SKM-1 (cell line): ENCODE measurements around the gene HIP1.
A peak's percentile ranks its signal among the peaks of the same experiment; 100 is the strongest.
"Not testable (repeated sequence)": the region's sequence is repeated elsewhere in the genome, so short reads cannot be mapped to it uniquely, and the experiment has no call there.

Experiments used
- DNase-seq: peaks from one replicate; lab custom pipeline; 2025; ENCODE audit not compliant: unreplicated experiment; lab: John Stamatoyannopoulos, UW

Gene HIP1

GRCh38 chr7:75738604-75738974 lies at the start of gene HIP1:
Gene HIP1, minus strand, starts transcription at chr7:75738941. Its CDS starts 21 bp downstream, at chr7:75738920.
- no peak for DNase-seq

DNA sequence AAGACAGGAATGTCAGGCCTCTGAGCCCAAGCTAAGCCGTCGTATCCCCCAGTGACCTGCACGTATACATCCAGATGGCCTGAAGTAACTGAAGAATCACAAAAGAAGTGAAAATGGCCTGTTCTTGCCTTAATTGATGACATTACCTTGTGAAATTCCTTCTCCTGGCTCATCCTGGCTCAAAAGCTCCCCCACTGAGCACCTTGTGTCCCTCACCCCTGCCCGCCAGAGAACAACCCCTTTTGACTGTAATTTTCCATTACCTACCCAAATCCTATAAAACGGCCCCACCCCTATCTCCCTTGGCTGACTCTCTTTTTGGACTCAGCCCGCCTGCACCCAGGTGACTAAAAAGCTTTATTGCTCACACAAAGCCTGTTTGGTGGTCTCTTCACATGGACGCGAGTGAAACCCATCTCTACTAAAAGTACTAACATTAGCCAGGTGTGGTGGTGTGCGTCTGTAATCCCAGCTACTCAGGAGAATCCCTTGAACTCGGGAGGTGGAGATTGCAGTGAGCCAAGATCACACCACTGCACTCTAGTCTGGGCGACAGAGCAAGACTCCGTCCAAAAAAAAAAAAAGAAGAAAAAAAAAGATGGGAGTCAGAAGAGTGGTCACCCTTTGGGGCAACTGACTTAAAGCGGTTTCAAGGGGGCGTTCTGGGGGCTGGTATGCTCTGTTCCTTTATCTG lies 49.6 kb upstream of the HIP1 start:
- DNase-seq: not testable (repeated sequence)

DNA sequence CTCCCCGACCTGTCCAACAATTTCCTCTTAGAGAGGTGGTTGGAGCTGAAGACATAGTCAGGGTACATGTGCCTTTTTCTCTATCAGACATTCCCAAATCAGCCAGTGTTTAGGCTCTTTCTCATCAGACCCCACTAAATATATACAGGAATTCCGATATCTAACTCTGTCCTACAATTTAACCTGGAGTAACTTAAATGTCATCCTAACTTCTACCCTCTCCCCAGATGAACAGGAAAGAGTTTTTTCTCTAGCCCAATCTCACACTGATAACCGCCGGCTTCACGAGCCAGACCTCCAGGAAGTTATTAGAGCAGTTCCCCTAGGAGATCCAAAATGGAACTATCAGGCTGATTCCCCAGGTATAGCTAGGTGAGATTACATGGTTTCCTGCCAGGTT lies 44.3 kb upstream of the HIP1 start:
- DNase-seq: not testable (repeated sequence)

DNA sequence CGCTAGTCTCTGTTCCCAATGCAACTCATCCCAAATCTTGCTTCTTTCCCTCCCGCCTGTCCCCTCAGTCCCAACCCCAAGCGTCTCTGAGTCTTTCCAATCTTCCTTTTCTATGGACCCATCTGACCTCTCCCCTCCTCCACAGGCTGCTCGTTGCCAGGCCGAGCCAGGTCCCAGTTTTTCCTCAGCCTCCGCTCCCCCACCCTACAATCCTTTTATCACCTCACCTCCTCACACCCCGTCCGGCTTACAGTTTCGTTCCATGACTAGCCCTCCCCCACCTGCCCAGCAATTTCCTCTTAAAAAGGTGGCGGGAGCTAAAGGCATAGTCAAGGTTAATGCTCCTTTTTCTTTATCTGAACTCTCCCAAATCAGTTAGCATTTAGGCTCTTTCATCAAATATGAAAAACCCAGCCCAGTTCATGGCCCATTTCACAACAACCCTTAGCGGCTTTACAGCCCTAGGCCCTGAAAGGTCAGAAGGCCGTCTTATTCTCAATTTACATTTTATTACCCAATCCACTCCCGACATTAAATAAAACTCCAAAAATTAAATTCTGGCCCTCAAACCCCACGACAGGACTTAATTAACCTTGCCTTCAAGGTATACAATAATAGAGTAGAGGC lies 42.0 kb upstream of the HIP1 start:
- not testable (repeated sequence) for DNase-seq

DNA sequence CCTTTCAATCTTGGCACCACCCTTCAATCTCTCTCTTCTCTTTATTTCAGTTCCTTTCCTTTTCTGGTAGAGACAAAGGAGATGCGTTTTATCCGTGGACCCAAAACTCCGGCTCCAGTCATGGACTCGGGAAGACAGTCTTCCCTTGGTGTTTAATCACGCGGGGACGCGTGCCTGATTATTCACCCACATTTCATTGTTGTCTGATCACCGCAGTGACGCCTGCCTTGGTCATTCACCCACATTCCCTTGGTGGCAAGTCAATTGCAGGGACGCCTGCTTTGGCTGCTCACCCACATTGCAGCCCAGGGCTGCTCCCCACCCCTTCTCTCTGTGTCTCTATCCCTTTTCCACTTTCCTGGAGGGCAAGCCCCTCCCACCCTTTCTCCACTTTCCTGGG lies 40.8 kb upstream of the HIP1 start:
- DNase-seq: not testable (repeated sequence)

DNA sequence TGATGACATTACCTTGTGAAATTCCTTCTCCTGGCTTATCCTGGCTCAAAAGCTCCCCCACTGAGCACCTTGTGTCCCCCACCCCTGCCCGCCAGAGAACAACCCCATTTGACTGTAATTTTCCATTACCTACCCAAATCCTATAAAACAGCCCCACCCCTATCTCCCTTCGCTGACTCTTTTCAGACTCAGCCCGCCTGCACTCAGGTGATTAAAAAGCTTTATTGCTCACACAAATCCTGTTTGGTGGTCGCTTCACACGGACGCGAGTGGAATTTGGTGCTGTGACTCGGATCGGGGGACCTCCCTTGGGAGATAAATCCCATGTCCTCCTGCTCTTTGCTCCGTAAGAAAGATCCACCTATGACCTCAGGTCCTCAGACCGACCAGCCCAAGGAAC lies 40.3 kb upstream of the HIP1 start:
- DNase-seq: not testable (repeated sequence)

GRCh38 chr7:75776295-75776971 lies 37.7 kb upstream of the HIP1 start:
- DNase-seq: no peak

DNA sequence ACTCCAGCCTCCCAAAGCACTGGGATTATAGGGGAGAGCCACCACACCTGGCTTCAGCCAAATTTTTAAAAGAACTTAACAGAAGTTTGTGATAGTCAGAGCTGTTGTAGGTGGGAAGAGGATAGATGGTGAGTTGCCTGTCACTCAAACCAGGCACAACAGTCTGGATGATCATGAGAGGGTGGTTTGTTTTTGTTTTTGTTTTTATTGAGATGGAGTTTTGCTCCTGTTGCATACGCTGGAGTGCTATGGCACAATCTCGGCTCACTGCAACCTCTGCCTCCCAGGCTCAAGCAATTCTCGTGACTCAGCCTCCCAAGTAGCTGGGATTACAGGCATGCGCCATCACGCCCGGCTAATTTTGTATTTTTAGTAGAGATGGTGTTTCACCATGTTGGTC lies 35.2 kb upstream of the HIP1 start:
- not testable (repeated sequence) for DNase-seq

DNA sequence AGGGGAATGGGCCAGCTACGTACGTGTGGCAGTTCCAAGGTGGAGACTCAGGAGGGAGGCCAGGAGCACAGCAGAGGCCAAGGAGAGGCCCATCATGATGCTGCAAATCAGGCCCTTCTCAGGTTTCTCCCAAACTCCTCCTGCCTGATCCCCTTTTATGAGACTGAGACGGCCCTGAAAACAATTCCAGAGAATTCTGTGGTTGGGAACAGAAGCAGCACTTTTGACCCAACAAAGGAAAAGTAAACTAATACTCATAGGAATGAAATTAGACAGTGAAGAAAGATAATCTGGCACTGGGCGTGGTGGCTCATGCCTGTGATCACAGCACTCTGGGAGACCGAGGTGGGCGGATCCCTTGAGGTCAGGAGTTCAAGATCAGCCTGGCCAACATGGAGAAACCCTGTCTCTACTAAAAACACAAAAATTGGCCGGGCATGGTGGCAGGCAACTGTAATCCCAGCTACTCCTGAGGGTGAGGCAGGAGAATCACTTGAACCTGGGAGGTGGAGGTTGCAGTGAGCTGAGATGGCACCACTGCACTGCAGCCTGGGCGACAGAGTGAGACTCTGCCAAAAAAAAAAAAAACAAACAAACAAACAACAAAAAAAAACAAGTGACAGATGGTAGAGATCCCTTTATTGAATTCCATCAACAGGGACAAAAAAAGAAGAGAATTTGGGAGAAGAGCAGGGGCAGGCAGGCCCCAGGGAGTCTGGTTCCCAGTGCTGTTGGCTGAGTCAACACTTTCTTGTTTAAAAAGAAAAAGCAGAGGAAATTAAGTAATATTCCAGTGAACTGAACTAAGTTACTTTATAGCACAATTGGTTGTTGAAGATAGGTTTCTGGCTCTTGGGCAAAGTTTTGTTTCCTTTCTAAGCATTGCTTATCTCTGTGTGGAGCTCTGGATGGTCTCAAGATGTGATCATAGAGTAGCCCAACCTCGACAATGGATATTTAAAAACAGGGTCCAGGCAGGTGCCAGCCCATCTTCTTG lies 33.6 kb upstream of the HIP1 start, which contains the start of gene CCL26:
CCL26 (minus strand) TSS at position 131 of the 997 bp plus-strand sequence; CDS start at position 96, 35 bp downstream.
- no peak for DNase-seq

DNA sequence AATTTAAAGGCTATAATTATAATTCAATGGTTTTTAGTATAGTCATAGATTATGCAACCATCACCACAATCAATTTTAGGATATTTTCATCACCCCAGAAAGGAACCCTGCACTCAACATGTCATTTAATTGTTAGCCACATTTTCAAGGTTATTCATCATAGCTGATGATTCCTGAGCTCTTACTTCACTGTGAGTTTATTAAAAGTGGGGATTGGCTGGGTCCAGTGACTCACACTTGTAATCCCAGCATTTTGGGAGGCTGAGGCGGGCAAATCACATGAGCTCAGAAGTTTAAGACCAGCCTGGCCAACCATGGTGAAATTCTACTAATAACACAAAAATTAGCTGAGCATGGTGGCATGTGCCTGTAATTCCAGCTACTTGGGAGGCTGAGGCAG lies 32.5 kb upstream of the HIP1 start:
- DNase-seq: no peak

GRCh38 chr7:75762350-75762917 lies 23.7 kb upstream of the HIP1 start:
- peak; percentile 75 for DNase-seq

- not testable (repeated sequence) for DNase-seq
Observed at GRCh38 chr7:75761801-75762200, 23.1 kb upstream of the HIP1 start.

DNA sequence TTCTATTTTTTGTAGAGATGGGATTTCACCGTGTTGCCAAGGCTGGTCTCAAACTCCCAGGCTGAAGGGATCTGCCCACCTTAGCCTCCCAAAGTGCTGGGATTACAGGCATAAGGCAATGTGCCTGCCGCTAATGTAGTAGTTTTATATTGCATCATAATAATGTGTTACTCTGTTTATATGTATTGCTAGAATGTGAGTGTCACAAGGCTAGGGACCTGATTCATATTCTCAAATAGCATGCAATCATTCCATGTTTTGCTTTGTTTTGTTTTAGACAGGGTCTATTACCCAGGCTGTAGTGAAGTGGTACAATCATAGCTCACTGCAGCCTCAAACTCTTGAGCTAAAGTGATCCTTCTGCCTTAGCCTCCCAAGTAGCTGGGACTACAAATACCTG lies 19.8 kb upstream of the HIP1 start:
- DNase-seq: no peak

DNA sequence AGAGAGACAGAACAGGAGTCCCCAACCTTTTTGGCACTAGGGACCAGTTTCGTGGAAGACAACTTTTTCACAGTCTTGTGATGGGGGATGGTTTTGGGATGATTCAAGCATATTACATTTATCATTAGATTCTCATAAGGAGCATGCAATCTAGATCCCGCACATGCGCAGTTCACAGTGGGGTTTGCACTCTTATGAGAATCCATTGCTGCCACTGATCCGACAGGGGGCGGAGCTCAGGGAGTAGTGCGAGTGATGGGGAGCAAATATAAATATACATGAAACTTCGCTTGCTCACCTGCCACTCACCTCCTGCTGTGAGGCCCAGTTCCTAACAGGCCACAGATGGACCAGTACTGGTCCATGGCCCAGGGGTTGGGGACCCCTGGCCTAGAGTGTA lies 19.1 kb upstream of the HIP1 start:
- DNase-seq: no peak

GRCh38 chr7:75756991-75757676 lies 18.4 kb upstream of the HIP1 start:
- DNase-seq: peak; percentile 6

DNA sequence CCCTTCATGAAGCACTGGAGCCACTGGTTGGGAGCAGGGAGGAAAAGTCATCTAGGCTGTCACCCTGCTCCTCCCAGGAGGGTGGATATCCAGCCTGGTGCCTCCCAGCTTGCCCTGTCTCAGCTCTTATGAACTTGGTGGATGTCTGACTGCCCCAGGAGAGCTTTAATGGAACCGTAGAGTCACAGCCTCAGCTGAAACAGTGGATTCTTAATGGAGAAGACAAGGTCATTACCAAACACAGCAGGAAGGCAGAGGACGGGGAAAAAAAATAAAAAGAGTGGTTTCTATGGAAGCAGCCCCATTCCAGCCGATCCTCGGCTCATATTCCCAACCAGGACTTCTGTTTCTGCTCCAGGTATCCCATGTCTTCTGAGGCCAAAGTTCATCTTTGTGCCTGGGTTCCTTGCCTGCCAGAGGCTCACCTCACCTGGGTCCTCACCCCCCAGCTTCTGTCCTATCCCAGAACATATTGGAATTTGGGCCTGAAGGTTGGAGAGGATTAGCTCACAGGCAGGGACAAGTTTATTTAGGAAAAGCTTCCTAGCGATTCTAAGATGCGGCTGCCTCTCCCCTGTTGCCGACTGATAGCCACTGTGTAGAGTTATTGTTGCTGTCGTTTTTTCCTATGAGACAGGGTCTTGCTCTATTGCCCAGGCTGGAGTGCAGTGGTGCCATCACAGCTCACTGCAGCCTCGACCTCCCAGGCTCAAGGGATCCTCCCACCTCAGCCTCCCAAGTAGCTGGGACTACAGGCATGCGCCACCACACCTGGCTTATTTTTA lies 17.7 kb upstream of the HIP1 start:
- DNase-seq: no peak

- DNase-seq: no peak
Observed at GRCh38 chr7:75743455-75743859, 4.7 kb upstream of the HIP1 start.

GRCh38 chr7:75740846-75741497 lies 2.2 kb upstream of the HIP1 start:
- DNase-seq: peak; percentile 73
